HG02642 (cell line): Measurements from ENCODE around the gene SKAP1.
"Not testable (repeated sequence)": the region's sequence is repeated elsewhere in the genome, so short reads cannot be mapped to it uniquely, and the experiment has no call there.

Experiments used
- ATAC-seq: cut with Tn5 transposase; IDR thresholded peaks from one replicate; pipeline ENCODE4 v1.9.1; 2021; ENCODE audit warnings: mild to moderate bottlenecking; ENCODE audit not compliant: unreplicated experiment, poor library complexity

SKAP1 gene

GRCh38 chr17:48294806-48295361, 135.1 kb downstream of the SKAP1 start:
- ATAC-seq = no peak

- no peak for ATAC-seq
Observed at GRCh38 chr17:48294020-48294805, 135.8 kb downstream of the SKAP1 start.

GRCh38 chr17:48293319-48294019, 136.5 kb downstream of the SKAP1 start:
- no peak for ATAC-seq

GRCh38 chr17:48290378-48290777, 139.6 kb downstream of the SKAP1 start:
- no peak for ATAC-seq

GRCh38 chr17:48286917-48287316, 143.1 kb downstream of the SKAP1 start:
- ATAC-seq = not testable (repeated sequence)

GRCh38 chr17:48285614-48286013, 144.4 kb downstream of the SKAP1 start:
- no peak for ATAC-seq

- no peak for ATAC-seq
Observed at GRCh38 chr17:48283907-48284306, 146.1 kb downstream of the SKAP1 start.

GRCh38 chr17:48283411-48283810, 146.6 kb downstream of the SKAP1 start:
- ATAC-seq = no peak

GRCh38 chr17:48282303-48282702, 147.7 kb downstream of the SKAP1 start:
- no peak for ATAC-seq

GRCh38 chr17:48278760-48279491, 151.1 kb downstream of the SKAP1 start:
- no peak for ATAC-seq

- no peak for ATAC-seq
Observed at GRCh38 chr17:48276776-48277175, 153.2 kb downstream of the SKAP1 start.

GRCh38 chr17:48270899-48271298, 159.1 kb downstream of the SKAP1 start:
- no peak for ATAC-seq

- no peak for ATAC-seq
Observed at GRCh38 chr17:48269209-48269608, 160.8 kb downstream of the SKAP1 start.

GRCh38 chr17:48263731-48264035, 166.3 kb downstream of the SKAP1 start:
- ATAC-seq = no peak

- ATAC-seq = no peak
Observed at GRCh38 chr17:48262982-48263730, 166.9 kb downstream of the SKAP1 start.

- ATAC-seq = no peak
Observed at GRCh38 chr17:48261297-48261880, 168.6 kb downstream of the SKAP1 start.

GRCh38 chr17:48259694-48260291, 170.2 kb downstream of the SKAP1 start:
- no peak for ATAC-seq

- no peak for ATAC-seq
Observed at GRCh38 chr17:48258331-48258730, 171.7 kb downstream of the SKAP1 start.

- no peak for ATAC-seq
Observed at GRCh38 chr17:48255759-48256158, 174.3 kb downstream of the SKAP1 start.

GRCh38 chr17:48254896-48255295, 175.1 kb downstream of the SKAP1 start:
- no peak for ATAC-seq
